TTC549 (cell line): ENCODE data around the gene ZNF175.

Experiments used
- FAIRE-seq: peaks from 2 replicates; lab custom pipeline; 2012; peaks lifted over from hg19 to GRCh38; lab: Jason Lieb, UNC

Gene ZNF175

DNA sequence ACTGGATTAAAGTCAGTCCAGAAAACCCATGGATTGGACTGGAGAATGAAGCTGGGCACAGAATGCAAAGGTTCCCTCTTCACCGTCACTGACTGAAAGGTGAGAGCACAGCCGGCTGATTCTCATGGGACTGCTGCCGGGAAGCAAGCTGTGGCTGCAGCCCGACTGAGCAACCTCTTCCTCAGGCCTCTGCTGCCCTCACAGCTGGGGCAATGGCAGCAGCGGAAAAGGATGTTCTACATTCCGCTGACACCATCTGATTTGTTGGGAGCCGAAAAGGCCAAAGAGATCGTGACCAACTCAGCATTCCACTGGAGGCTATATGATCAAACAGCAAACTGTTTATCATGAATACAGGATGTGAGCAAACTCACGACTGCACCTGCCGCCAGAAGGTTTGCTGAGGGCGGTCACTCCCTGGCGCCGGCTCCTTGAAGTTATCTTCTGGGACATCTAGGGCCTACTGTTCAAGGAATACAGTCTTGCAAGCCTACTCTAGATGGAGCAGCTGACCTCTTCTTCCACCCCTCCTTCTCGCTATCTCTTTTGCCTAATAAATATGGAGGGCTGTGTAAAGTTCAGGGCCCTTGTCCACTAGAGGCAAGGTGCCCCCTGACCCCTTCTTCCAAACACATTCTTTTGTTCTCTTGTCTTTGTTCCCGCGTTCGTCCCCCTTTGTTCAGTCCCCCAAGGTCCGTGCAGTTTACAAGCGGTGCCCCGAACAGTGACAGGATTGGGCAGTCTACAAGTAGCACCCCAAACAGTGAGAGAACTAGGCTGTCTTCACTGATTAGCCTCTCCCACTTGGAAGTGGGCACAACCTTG, 20.0 kb upstream of the ZNF175 start:
- no peak for FAIRE-seq

DNA sequence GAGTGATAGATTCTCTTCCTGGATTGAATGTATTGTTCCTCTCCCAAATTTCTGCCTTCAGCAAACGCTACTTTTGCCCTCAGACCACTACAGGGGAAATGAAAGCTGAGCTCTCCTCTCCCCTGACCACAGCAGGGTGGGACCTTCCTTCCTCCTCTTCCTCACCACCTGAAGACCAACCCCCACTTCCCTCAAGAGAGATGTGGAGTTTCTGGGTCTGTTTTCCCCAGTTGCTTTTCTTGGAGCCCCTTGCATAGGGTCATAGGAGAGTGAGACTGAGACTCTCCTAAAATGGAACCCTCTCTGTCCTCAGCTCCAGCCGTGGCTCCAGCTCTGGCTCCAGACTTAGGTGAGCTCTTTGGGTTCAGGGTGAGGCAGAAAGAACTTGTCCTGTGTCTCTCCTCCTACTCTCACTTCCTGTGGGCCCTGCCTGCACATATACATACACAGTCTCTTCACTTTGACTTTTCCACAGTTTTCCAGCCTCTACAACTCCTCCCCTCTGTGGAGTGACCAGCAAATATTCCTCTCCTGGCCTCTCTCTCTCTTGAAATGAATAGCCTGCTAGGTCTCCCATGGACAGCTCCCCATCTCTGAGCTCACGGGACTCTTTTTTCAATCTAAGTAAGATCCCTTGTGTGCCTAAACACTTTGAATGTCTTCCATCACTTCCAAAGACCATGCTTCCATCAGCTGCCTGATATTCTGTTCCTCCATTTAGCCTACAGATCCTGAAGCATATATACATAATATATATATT, 19.2 kb upstream of the ZNF175 start:
- FAIRE-seq, result no peak

GRCh38 chr19:51552608-51552995, 18.5 kb upstream of the ZNF175 start:
- FAIRE-seq, result no peak

DNA sequence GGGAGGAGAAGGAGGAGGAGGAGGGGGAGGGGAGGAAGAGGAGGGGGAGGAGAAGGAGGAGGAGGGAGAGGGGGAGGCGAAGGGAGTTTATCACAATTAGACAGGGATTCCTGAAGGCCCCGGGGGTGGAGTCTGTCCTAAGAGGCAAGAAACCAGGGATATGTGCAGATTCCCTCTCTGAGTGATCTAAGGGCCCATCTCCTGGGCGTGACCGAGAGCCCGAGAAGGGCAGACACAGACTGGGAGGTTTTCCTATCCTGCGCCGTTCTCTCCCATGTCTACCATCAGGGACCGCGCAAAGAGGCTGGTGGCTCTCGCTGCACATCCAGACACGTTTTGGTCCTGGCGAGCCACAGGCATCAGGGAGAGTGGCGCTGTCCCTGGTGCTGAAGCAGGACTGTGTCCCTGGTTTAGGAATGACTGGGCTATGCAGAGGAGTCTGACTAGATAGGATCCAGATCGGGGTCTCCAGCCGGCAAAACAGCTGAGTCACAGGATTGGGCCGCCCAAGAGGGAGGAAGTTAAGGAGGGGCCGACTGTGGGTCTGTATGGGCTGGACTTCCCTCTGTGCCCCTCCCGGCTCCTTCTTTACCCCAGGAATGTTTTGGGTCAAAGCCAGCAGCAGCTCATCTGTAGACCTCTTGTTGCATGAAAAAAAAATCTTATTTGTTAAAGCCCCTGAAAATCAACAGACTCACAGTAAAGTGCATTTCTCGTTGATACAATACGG, 17.9 kb upstream of the ZNF175 start:
- no peak for FAIRE-seq

DNA sequence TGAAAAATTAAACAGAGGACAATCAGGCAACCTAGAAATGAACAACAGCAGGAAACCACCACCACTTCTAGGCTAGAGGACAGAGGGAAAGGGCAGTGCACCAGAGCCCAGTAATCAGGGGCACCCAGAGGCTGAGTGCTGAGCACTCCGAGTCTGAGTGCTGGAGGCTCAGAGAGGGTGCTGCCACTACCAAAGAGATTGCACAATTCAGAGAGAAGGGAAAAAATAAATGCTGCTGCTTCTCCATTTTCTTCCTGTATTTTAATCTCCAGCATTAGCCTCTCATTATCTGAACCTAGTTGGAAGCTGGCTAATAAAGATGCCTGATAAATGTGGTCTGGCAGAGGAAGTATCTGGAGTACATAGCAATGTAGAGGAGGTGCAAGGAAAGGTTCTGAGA, 11.8 kb upstream of the ZNF175 start:
- FAIRE-seq, result no peak

GRCh38 chr19:51560339-51560738, 10.7 kb upstream of the ZNF175 start:
- FAIRE-seq, result no peak

GRCh38 chr19:51564791-51565190, 6.3 kb upstream of the ZNF175 start:
- FAIRE-seq, result no peak

- no peak for FAIRE-seq
These were observed 5.5 kb upstream of the ZNF175 start for GRCh38 chr19:51565583-51565982.

- no peak for FAIRE-seq
These were observed 4.5 kb upstream of the ZNF175 start for GRCh38 chr19:51566489-51567100.

DNA sequence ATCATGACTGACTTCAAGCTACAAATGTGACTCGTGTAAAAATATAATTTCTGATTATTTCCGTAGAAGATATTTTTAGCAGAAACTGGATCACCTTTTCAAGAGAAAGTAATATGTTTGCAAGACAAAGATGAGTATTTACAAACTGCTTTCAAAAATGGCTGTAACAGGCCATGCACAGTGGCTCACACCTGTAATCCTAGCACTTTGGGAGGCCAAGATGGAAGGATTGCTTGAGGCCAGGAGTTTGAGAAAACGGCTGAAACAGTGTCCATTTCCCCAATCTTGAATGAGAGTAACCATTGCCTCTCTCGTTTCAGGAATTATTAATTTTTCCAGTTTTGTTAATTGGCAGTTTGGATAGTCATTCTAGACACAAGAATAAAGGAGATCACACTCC, 3.5 kb upstream of the ZNF175 start:
- no peak for FAIRE-seq

GRCh38 chr19:51568456-51568855, 2.6 kb upstream of the ZNF175 start:
- no peak for FAIRE-seq

DNA sequence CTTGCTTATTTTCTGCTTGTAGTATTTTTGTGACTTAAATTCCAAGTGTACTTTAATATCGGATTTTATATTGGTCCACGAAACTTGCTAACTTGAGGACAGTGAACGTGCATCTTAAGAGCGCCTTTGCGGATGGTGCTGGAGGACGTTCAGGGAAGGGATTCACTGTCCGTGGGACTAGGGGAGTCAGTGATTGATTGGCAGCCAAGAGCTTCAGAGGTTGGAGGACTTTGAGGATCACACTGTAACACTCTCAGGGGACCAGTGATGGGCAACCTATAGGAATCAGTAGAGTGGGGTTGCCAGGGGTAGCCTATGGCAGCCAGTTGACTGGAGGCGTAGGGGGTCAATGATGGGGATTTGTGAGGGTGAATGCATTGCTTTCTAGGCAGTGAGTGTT, 516 bp downstream of the ZNF175 start:
- FAIRE-seq, result no peak

DNA sequence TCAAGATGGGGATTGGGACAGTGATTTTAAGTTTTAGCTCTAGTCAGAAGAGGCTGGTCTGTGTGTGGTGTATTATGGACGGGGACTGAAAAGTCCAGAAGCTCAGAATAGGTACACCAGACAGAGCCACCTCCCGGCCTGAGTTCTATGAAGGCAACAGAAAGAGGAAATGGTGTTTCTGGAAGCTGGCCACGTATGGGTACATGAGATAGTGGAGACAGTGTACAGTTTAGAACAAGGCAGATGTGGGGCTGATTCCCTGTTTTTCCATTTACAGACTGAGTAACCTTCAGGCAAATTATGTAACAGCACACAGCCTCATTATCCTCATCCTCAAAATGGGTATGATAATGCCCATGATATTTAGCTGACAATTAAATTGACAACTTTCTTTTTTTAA, 1.3 kb downstream of the ZNF175 start:
- no peak for FAIRE-seq

GRCh38 chr19:51572908-51573307, 1.8 kb downstream of the ZNF175 start:
- no peak for FAIRE-seq

DNA sequence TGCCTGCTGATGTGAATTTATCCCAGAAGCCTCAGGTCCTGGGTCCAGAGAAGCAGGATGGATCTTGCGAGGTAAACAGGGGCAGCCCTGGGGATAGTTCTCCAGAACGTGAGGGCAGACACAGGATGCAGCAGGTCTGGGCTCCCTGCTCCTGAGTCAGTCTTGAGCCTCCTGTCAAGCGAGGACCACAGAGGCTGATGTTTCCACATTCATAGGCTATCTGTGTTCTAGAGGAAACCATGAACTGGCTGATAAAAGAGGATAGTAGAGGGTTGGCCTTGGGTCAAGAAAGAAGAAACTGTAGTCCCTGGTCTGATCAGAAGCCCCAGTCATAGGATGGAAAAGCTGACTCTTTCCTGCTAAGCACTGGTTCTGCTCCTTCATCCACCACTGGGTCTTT, 2.2 kb downstream of the ZNF175 start:
- FAIRE-seq, result no peak

DNA sequence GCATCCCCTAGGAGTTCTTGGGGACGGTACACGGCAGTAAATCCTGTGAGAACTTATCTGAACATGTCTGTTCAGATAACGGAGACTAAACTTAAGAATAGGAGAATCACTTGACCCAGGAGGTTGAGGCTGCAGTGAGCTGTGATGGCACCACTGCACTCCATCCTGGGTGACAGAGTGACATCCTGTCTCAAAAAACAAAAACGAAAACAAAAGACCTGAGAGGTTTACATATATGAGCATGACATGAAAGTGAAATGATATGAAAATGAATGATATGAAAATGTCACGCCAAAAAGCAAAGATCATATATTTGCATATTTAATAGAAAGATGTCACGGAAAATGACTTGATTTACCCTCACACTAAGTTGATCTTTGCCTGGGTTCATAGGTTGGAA, 5.8 kb downstream of the ZNF175 start:
- no peak for FAIRE-seq

DNA sequence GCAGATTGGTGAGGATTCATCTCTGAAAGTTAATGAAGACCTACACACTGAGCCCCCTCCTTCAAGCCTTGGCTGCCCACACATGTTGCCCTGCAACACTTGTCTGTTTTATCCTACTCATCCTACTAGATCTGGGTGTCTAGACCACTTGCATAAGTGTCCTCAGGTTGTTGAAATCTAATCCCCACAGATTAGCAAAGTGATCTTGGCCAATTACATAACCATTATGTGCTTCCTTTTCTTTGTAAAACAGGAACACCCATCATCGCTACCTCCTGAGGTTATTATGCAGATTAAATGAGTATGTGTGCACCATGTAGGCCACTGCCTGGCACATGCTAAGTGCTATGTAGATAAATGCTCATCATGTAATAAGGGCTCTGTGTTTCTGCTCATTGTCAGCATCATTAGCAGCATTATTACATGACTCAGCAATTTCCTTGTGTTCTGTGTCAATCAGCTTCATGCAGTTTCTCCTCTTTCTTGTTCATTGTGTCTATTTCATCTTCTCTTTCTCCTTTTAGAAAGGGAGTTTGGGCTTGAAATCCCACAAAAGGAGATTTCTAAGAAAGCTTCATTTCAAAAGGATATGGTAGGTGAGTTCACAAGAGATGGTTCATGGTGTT, 15.1 kb downstream of the ZNF175 start:
- FAIRE-seq, result no peak

DNA sequence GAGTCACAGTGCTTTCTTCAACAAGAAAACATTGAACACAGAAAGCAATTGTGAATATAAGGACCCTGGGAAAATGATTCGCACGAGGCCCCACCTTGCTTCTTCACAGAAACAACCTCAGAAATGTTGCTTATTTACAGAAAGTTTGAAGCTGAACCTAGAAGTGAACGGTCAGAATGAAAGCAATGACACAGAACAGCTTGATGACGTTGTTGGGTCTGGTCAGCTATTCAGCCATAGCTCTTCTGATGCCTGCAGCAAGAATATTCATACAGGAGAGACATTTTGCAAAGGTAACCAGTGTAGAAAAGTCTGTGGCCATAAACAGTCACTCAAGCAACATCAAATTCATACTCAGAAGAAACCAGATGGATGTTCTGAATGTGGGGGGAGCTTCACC, 15.7 kb downstream of the ZNF175 start:
- FAIRE-seq, result no peak

DNA sequence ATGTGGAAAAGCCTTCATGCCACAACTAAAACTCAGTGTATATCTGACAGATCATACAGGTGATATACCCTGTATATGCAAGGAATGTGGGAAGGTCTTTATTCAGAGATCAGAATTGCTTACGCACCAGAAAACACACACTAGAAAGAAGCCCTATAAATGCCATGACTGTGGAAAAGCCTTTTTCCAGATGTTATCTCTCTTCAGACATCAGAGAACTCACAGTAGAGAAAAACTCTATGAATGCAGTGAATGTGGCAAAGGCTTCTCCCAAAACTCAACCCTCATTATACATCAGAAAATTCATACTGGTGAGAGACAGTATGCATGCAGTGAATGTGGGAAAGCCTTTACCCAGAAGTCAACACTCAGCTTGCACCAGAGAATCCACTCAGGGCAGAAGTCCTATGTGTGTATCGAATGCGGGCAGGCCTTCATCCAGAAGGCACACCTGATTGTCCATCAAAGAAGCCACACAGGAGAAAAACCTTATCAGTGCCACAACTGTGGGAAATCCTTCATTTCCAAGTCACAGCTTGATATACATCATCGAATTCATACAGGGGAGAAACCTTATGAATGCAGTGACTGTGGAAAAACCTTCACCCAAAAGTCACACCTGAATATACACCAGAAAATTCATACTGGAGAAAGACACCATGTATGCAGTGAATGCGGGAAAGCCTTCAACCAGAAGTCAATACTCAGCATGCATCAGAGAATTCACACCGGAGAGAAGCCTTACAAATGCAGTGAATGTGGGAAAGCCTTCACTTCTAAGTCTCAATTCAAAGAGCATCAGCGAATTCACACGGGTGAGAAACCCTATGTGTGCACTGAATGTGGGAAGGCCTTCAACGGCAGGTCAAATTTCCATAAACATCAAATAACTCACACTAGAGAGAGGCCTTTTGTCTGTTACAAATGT, 16.4 kb downstream of the ZNF175 start:
- no peak for FAIRE-seq

DNA sequence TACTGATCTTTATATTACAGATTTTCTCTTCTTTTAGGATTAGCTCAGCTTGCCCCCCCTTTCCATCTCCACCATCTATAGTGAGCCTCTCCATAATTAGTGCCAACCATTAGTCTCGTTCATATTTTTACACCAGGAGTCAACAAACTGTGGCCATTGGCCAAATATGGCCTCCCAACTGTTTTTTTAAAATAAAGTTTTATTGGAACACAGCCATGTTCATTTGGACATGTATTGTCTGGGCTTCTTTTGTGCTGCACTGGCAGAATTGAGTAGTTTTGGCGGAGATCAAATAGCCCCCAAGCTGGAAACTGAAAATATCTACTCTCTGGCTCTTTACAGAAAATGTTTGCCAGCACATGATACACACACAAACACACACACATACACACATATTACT, 18.4 kb downstream of the ZNF175 start:
- no peak for FAIRE-seq

GRCh38 chr19:51590441-51590840, 19.4 kb downstream of the ZNF175 start:
- FAIRE-seq, result no peak
